ENCODE data around the gene EVA1B. TPM values are rescaled to one million over a fixed set of nuclear protein-coding genes. Genes with fewer than 3 reads are reported as not detected.

Gene EVA1B
- total and polyA plus RNA-seq, 4 donors: 8.0 to 67.6 (median 25.0) TPM

DNA sequence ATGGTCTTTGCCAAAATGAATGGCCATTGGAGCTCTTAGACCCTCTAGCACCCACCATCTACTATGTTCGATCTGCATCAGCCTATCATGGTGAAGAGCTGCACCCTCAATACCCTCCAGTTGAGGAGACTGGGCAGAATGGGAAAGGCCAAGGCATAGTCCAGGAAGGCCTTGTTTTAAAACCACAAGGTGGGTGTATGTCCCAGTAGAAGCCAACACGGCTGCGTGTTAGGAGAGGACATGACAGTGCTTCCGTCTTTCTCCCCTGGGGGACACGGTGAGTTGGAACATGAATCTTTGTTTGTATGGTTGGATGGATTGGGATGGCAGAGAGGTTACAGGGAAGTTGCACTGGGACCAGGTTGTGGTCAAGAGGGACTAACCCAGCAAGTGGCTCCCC lies 35.9 kb downstream of the EVA1B start:
- no peak overlapping the region for H3K4me3 ChIP-seq (ENCODE audit: low read depth, low read length)
- DNase-seq (ENCODE audit: low read depth in 4 of 6, low spot score in 6 of 6): no peak
- no peak overlapping the region for H3K27ac ChIP-seq (ENCODE audit: low read depth, low read length)
- WGBS (ENCODE audit: insufficient coverage): 87% methylated on average over 5 of the region's 5 CpGs
- no peaks in the 10 kb centered on the region for H3K27me3 ChIP-seq (ENCODE audit: control insufficient read depth, insufficient read depth, low read length)
- no peaks in the 10 kb centered on the region for H3K9me3 ChIP-seq (ENCODE audit: control insufficient read depth, insufficient read depth, low read length)
- peaks cover 31% of the 10 kb centered on the region for H3K36me3 ChIP-seq (ENCODE audit: control insufficient read depth, insufficient read depth, low read length)
- H3K4me1 ChIP-seq (ENCODE audit: control insufficient read depth, insufficient read depth, low read length): no peaks in the 10 kb centered on the region

DNA sequence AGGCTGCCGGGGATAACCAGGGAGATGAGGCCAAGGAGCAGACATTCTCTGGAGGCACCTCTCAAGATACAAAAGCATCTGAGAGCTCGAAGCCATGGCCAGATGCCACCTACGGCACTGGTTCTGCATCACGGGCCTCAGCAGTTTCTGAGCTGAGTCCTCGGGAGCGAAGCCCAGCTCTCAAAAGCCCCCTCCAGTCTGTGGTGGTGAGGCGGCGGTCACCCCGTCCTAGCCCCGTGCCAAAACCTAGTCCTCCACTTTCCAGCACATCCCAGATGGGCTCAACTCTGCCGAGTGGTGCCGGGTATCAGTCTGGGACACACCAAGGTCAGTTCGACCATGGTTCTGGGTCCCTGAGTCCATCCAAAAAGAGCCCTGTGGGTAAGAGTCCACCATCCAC lies 36.6 kb downstream of the EVA1B start:
- Histone ChIP-seq H3K9me3 (ENCODE audit: control insufficient read depth, insufficient read depth, low read length) (no peaks in the 10 kb centered on the region), H3K27ac (ENCODE audit: low read depth, low read length) (no peak overlapping the region), H3K27me3 (ENCODE audit: control insufficient read depth, insufficient read depth, low read length) (no peaks in the 10 kb centered on the region), H3K4me1 (ENCODE audit: control insufficient read depth, insufficient read depth, low read length) (no peaks in the 10 kb centered on the region), H3K36me3 (ENCODE audit: control insufficient read depth, insufficient read depth, low read length) (peaks cover 30% of the 10 kb centered on the region), H3K4me3 (ENCODE audit: low read depth, low read length) (no peak overlapping the region)
- WGBS (ENCODE audit: insufficient coverage): 91% methylated on average over 12 of the region's 13 CpGs
- no peak for DNase-seq (ENCODE audit: low read depth in 4 of 6, low spot score in 6 of 6)

DNA sequence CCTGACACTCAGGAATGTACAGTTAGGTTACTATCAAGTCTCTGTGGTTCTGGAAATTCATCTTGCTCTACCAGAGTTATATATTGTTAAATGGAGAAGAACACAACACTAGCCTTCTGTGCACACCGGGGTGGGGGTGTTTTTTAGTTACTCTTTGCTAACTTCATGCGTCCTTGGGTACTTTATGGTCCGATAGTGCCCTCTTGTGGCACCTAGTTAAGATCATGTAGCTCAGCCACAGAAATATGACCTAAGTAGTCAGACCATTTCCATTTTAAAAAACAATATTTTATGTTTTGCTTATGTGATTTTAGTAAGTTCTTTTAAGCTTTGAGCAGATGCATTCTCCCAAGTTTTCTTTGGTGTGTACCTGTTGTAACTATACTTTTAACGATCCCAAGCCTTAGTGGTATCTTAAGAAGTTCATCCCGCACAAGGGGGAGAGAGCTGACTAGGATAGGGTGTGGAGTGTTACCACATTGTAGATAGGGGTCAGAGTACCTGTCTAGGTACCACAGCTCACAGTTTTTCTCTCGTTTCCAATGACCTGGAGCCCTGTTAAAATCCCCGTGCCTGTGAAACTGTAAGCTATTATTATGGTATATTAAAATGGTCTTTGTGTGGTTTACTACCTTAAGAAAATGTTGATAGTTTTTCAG lies 37.9 kb downstream of the EVA1B start:
- H3K27ac ChIP-seq (ENCODE audit: low read depth, low read length): no peak overlapping the region
- no peaks in the 10 kb centered on the region for H3K4me1 ChIP-seq (ENCODE audit: control insufficient read depth, insufficient read depth, low read length)
- H3K4me3 ChIP-seq (ENCODE audit: low read depth, low read length): no peak overlapping the region
- DNase-seq (ENCODE audit: low read depth in 4 of 6, low spot score in 6 of 6): peak; percentile 47 to 93 (median 76)
- H3K9me3 ChIP-seq (ENCODE audit: control insufficient read depth, insufficient read depth, low read length): no peaks in the 10 kb centered on the region
- 67% methylated on average over 1 of the region's 7 CpGs for WGBS (ENCODE audit: insufficient coverage)
- H3K27me3 ChIP-seq (ENCODE audit: control insufficient read depth, insufficient read depth, low read length): no peaks in the 10 kb centered on the region
- peaks cover 26% of the 10 kb centered on the region for H3K36me3 ChIP-seq (ENCODE audit: control insufficient read depth, insufficient read depth, low read length)

- Histone ChIP-seq H3K27ac (ENCODE audit: low read depth, low read length) (no peak overlapping the region), H3K9me3 (ENCODE audit: control insufficient read depth, insufficient read depth, low read length) (no peaks in the 10 kb centered on the region), H3K36me3 (ENCODE audit: control insufficient read depth, insufficient read depth, low read length) (peaks cover 17% of the 10 kb centered on the region), H3K4me1 (ENCODE audit: control insufficient read depth, insufficient read depth, low read length) (no peaks in the 10 kb centered on the region), H3K4me3 (ENCODE audit: low read depth, low read length) (no peak overlapping the region), H3K27me3 (ENCODE audit: control insufficient read depth, insufficient read depth, low read length) (no peaks in the 10 kb centered on the region)
- WGBS (ENCODE audit: insufficient coverage): no CpG with 5 or more reads among the region's 1 CpG
- no peak for DNase-seq (ENCODE audit: low read depth in 4 of 6, low spot score in 6 of 6)
Measured at GRCh38 chr1:36284517-36284916, 38.9 kb downstream of the EVA1B start.

DNA sequence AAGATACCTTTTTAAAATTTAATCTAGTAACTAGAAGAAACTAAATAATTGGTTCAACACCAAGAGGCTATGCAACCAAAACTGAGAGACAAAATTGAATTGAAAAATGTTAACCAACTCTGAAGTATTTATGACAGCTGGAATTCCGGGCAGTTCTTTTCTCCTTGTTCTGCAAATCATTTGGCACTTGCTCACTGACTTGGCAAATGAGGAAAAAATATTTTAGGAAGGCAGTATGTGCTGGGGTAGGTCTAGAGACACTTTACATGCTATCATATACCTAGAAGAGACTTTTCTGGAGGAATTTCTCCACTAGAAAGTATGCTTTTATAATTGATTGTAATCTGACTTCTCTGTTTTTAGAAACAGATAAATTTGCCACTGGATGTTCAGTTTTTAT lies 39.4 kb downstream of the EVA1B start:
- WGBS (ENCODE audit: insufficient coverage): no CpG with 5 or more reads among the region's 1 CpG
- peak in 1 of 6 donors; percentile 46 for DNase-seq (ENCODE audit: low read depth in 4 of 6, low spot score in 6 of 6)
- Histone ChIP-seq H3K27ac (ENCODE audit: low read depth, low read length) (no peak overlapping the region), H3K4me1 (ENCODE audit: control insufficient read depth, insufficient read depth, low read length) (no peaks in the 10 kb centered on the region), H3K27me3 (ENCODE audit: control insufficient read depth, insufficient read depth, low read length) (no peaks in the 10 kb centered on the region), H3K36me3 (ENCODE audit: control insufficient read depth, insufficient read depth, low read length) (peaks cover 13% of the 10 kb centered on the region), H3K9me3 (ENCODE audit: control insufficient read depth, insufficient read depth, low read length) (no peaks in the 10 kb centered on the region), H3K4me3 (ENCODE audit: low read depth, low read length) (no peak overlapping the region)

DNA sequence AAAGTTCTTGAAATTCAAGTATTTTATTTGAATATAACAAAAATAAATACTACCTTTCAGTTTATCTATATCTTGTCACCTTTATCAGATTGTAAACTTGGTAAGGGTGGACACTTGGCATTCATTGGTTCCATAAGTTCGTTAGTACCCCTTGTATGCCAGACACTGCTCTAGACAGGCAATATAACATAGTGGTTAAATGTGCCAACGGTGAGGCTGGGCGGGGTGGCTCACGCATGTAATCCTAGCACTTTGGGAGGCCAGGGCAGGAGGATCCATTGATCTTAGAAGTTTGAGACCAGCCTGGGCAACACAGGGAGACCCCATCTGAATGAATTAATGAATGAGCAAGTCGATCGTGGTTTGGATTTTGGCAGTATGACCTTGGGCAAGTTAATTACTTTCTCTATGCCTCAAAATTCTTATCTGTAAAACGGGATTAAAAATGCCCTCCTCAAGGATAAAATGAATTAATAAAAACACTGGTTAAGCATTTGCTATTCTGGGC lies 43.6 kb downstream of the EVA1B start:
- 84% methylated on average over 3 of the region's 7 CpGs for WGBS (ENCODE audit: insufficient coverage)
- Histone ChIP-seq H3K4me3 (ENCODE audit: low read depth, low read length) (no peak overlapping the region), H3K9me3 (ENCODE audit: control insufficient read depth, insufficient read depth, low read length) (no peaks in the 10 kb centered on the region), H3K4me1 (ENCODE audit: control insufficient read depth, insufficient read depth, low read length) (no peaks in the 10 kb centered on the region), H3K36me3 (ENCODE audit: control insufficient read depth, insufficient read depth, low read length) (peaks cover 1% of the 10 kb centered on the region), H3K27ac (ENCODE audit: low read depth, low read length) (no peak overlapping the region), H3K27me3 (ENCODE audit: control insufficient read depth, insufficient read depth, low read length) (no peaks in the 10 kb centered on the region)
- no peak for DNase-seq (ENCODE audit: low read depth in 4 of 6, low spot score in 6 of 6)

GRCh38 chr1:36279110-36279788 lies 44.2 kb downstream of the EVA1B start:
- Histone ChIP-seq H3K9me3 (ENCODE audit: control insufficient read depth, insufficient read depth, low read length) (no peaks in the 10 kb centered on the region), H3K27ac (ENCODE audit: low read depth, low read length) (no peak overlapping the region), H3K36me3 (ENCODE audit: control insufficient read depth, insufficient read depth, low read length) (peaks cover 4% of the 10 kb centered on the region), H3K4me3 (ENCODE audit: low read depth, low read length) (no peak overlapping the region), H3K4me1 (ENCODE audit: control insufficient read depth, insufficient read depth, low read length) (no peaks in the 10 kb centered on the region), H3K27me3 (ENCODE audit: control insufficient read depth, insufficient read depth, low read length) (no peaks in the 10 kb centered on the region)
- DNase-seq (ENCODE audit: low read depth in 4 of 6, low spot score in 6 of 6): no peak
- WGBS (ENCODE audit: insufficient coverage): 33% methylated on average over 1 of the region's 2 CpGs

- no peaks in the 10 kb centered on the region for H3K27me3 ChIP-seq (ENCODE audit: control insufficient read depth, insufficient read depth, low read length)
- WGBS (ENCODE audit: insufficient coverage): no CpG with 5 or more reads among the region's 6 CpGs
- H3K9me3 ChIP-seq (ENCODE audit: control insufficient read depth, insufficient read depth, low read length): no peaks in the 10 kb centered on the region
- no peak overlapping the region for H3K4me3 ChIP-seq (ENCODE audit: low read depth, low read length)
- peaks cover 5% of the 10 kb centered on the region for H3K36me3 ChIP-seq (ENCODE audit: control insufficient read depth, insufficient read depth, low read length)
- H3K27ac ChIP-seq (ENCODE audit: low read depth, low read length): no peak overlapping the region
- no peak for DNase-seq (ENCODE audit: low read depth in 4 of 6, low spot score in 6 of 6)
- no peaks in the 10 kb centered on the region for H3K4me1 ChIP-seq (ENCODE audit: control insufficient read depth, insufficient read depth, low read length)
Measured at GRCh38 chr1:36276688-36277087, 46.8 kb downstream of the EVA1B start.

DNA sequence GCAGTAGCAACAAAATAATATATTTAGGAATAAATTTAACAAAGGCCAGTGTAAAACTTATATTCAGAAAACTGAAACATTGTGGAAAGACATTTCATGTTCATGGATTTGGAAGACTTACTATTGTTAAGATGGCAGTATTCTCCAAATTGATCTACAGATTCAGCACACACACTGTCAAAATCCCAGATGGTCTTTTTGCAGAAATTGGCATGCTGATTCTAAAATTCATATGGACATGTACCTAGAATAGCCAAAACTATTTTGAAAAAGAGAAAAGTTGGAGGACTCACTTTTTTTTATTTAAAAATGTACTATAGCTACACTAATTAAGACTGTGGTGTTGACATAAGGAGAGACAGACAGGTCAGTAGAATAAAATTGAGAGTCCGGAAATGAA lies 49.2 kb downstream of the EVA1B start:
- Histone ChIP-seq H3K4me1 (ENCODE audit: control insufficient read depth, insufficient read depth, low read length) (no peaks in the 10 kb centered on the region), H3K9me3 (ENCODE audit: control insufficient read depth, insufficient read depth, low read length) (no peaks in the 10 kb centered on the region), H3K27me3 (ENCODE audit: control insufficient read depth, insufficient read depth, low read length) (no peaks in the 10 kb centered on the region), H3K4me3 (ENCODE audit: low read depth, low read length) (no peak overlapping the region), H3K36me3 (ENCODE audit: control insufficient read depth, insufficient read depth, low read length) (peaks cover 10% of the 10 kb centered on the region), H3K27ac (ENCODE audit: low read depth, low read length) (no peak overlapping the region)
- no CpG with 5 or more reads among the region's 1 CpG for WGBS (ENCODE audit: insufficient coverage)
- peak in 1 of 6 donors; percentile 70 for DNase-seq (ENCODE audit: low read depth in 4 of 6, low spot score in 6 of 6)

DNA sequence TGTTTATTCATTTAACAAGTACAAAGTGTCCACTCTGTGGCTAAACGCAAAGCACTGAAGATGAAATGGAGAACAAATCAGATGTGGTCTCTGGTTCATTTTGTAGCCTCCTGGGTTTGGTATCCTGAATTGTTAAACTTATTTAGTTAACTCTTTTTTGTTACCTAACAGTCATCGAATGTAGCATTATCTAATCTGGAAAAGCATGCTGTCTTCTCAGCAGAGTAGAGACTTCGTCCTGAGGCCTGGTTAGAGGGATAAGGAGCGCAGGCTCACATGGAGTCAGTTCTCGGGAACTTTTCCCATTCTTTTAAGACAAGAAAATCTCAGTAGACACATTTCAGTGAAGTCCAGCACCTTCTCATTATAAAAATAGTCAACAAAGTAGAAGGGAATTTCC lies 50.4 kb downstream of the EVA1B start:
- DNase-seq (ENCODE audit: low read depth in 4 of 6, low spot score in 6 of 6): no peak
- Histone ChIP-seq H3K4me1 (ENCODE audit: control insufficient read depth, insufficient read depth, low read length) (no peaks in the 10 kb centered on the region), H3K9me3 (ENCODE audit: control insufficient read depth, insufficient read depth, low read length) (no peaks in the 10 kb centered on the region), H3K27ac (ENCODE audit: low read depth, low read length) (no peak overlapping the region), H3K27me3 (ENCODE audit: control insufficient read depth, insufficient read depth, low read length) (no peaks in the 10 kb centered on the region), H3K4me3 (ENCODE audit: low read depth, low read length) (no peak overlapping the region), H3K36me3 (ENCODE audit: control insufficient read depth, insufficient read depth, low read length) (peaks cover 10% of the 10 kb centered on the region)
- WGBS (ENCODE audit: insufficient coverage): 100% methylated on average over 1 of the region's 5 CpGs

All from spinal cord (tissue), 10 donors.